GM20000 (cell line): ENCODE results near the gene LRRC4C.
"Not testable (repeated sequence)": the region's sequence is repeated elsewhere in the genome, so short reads cannot be mapped to it uniquely, and the experiment has no call there.

Experiments used
- DNase-seq: peaks from one replicate; pipeline ENCODE4 v3.0.0; 2012; ENCODE audit warnings: low spot score
- CTCF ChIP-seq: IDR thresholded peaks from 2 replicates; pipeline ENCODE4 v1.5.1; 2012; ENCODE audit warnings: mild to moderate bottlenecking, control low read depth; ENCODE audit errors: extremely low read depth, missing control alignments

LRRC4C gene

GRCh38 chr11:40170078-40170477, 1289.4 kb downstream of the LRRC4C start:
- DNase-seq = no peak
- no peak for TF ChIP-seq CTCF

GRCh38 chr11:40168414-40168813, 1291.0 kb downstream of the LRRC4C start:
- DNase-seq = no peak

GRCh38 chr11:40167805-40168204, 1291.6 kb downstream of the LRRC4C start:
- DNase-seq = not testable (repeated sequence)

More at GRCh38 chr11:40168414-40168813, 1291.0 kb downstream of the LRRC4C start:
- no peak for TF ChIP-seq CTCF

GRCh38 chr11:40166892-40167291, 1292.6 kb downstream of the LRRC4C start:
- TF ChIP-seq CTCF = no peak
- DNase-seq = no peak

- no peak for DNase-seq
- TF ChIP-seq CTCF = no peak
Observed at GRCh38 chr11:40162901-40163883, 1296.3 kb downstream of the LRRC4C start.

GRCh38 chr11:40161854-40162410, 1297.5 kb downstream of the LRRC4C start:
- no peak for DNase-seq
- no peak for TF ChIP-seq CTCF

- no peak for TF ChIP-seq CTCF
- DNase-seq = no peak
Observed at GRCh38 chr11:40160418-40160817, 1299.0 kb downstream of the LRRC4C start.
